ENCODE measurements around the gene EGFR.

EGFR gene

GRCh38 chr7:55065511-55066229, 46.9 kb downstream of the EGFR start:
- ChIA-PET POLR2A (interaction anchor here (0.6 to 3.0 kb wide), 11 partner anchors 13 to 306 kb away, joined by 3 to 18 read pairs (median 5); partner anchors contain the start of genes EGFR and SEC61G), CTCF (interaction anchor here (0.7 to 3.9 kb wide), 14 partner anchors 10 to 277 kb away, joined by 3 to 29 read pairs (median 3); no protein-coding TSS in a partner anchor)
- peak overlapping the region; percentile 22 for H3K4me3 ChIP-seq (ENCODE audit: low read depth, low read length)
- peak; percentile 23 for TF ChIP-seq CTCF (IDR thresholded peaks at IDR 0.05; ENCODE audit: insufficient read depth, low read length, missing control alignments)
- peak; percentile 68 for DNase-seq (ENCODE audit: low read depth, low spot score)

GRCh38 chr7:55066524-55066923, 47.7 kb downstream of the EGFR start:
- DNase-seq (ENCODE audit: low read depth, low spot score): no peak
- CTCF ChIA-PET: interaction anchor here (1.0 to 3.9 kb wide), 11 partner anchors 9 to 293 kb away, joined by 3 to 29 read pairs (median 5); no protein-coding TSS in a partner anchor

GRCh38 chr7:55066938-55067337, 48.1 kb downstream of the EGFR start:
- CTCF ChIA-PET: interaction anchor here (1.0 to 3.9 kb wide), 7 partner anchors 8 to 293 kb away, joined by 3 to 29 read pairs (median 5); no protein-coding TSS in a partner anchor

More at GRCh38 chr7:55066524-55066923, 47.7 kb downstream of the EGFR start:
- POLR2A ChIA-PET: interaction anchor here (0.7 to 3.0 kb wide), 2 partner anchors 20 to 48 kb away, joined by 3 to 18 read pairs; partner anchors contain the start of gene EGFR
- no peak overlapping the region for H3K4me3 ChIP-seq (ENCODE audit: low read depth, low read length)
- no peak for TF ChIP-seq CTCF (IDR thresholded peaks at IDR 0.05; ENCODE audit: insufficient read depth, low read length, missing control alignments)

GRCh38 chr7:55067748-55068147, 48.9 kb downstream of the EGFR start:
- H3K4me3 ChIP-seq (ENCODE audit: low read depth, low read length): no peak overlapping the region
- ChIA-PET CTCF (interaction anchor here (1.4 kb wide), 1 partner anchor 18 kb away, joined by 5 read pairs; no protein-coding TSS in a partner anchor), POLR2A (interaction anchor here (3.0 kb wide), 1 partner anchor 19 kb away, joined by 18 read pairs; no protein-coding TSS in a partner anchor)
- DNase-seq (ENCODE audit: low read depth, low spot score): no peak
- no peak for TF ChIP-seq CTCF (IDR thresholded peaks at IDR 0.05; ENCODE audit: insufficient read depth, low read length, missing control alignments)

More at GRCh38 chr7:55066938-55067337, 48.1 kb downstream of the EGFR start:
- POLR2A ChIA-PET: interaction anchor here (3.0 kb wide), 1 partner anchor 20 kb away, joined by 18 read pairs; no protein-coding TSS in a partner anchor
- no peak for DNase-seq (ENCODE audit: low read depth, low spot score)
- no peak for TF ChIP-seq CTCF (IDR thresholded peaks at IDR 0.05; ENCODE audit: insufficient read depth, low read length, missing control alignments)
- no peak overlapping the region for H3K4me3 ChIP-seq (ENCODE audit: low read depth, low read length)

GRCh38 chr7:55069271-55069792, 50.5 kb downstream of the EGFR start:
- DNase-seq (ENCODE audit: low read depth, low spot score): no peak
- ChIA-PET POLR2A (no interaction called here), CTCF (interaction anchor here (1.3 to 1.7 kb wide), 3 partner anchors 8 to 295 kb away, joined by 3 to 5 read pairs (median 3); no protein-coding TSS in a partner anchor)
- TF ChIP-seq CTCF (IDR thresholded peaks at IDR 0.05; ENCODE audit: insufficient read depth, low read length, missing control alignments): no peak
- no peak overlapping the region for H3K4me3 ChIP-seq (ENCODE audit: low read depth, low read length)

- ChIA-PET CTCF (interaction anchor here (1.0 to 3.3 kb wide), 5 partner anchors 9 to 296 kb away, joined by 3 to 24 read pairs (median 3); no protein-coding TSS in a partner anchor), POLR2A (no interaction called here)
- TF ChIP-seq CTCF (IDR thresholded peaks at IDR 0.05; ENCODE audit: insufficient read depth, low read length, missing control alignments): no peak
- DNase-seq (ENCODE audit: low read depth, low spot score): no peak
- H3K4me3 ChIP-seq (ENCODE audit: low read depth, low read length): no peak overlapping the region
Measured at GRCh38 chr7:55070271-55070743, 51.5 kb downstream of the EGFR start.
